HCT116 (cell line): Measurements from ENCODE around the gene SH3D19.

Source experiments
- CTCF ChIP-seq, 3 experiments: fragments of 200-600 bp in 1 of 3; sonication (generic) in 1 of 3; IDR thresholded peaks in 2 of 3; conservative IDR thresholded peaks in 1 of 3; 2 replicates each; pipeline ENCODE4 v1.5.1; 2012 to 2017; ENCODE audit warnings: low read depth in 2 of 3, low read length in 2 of 3, antibody characterized with exemption in 1 of 3, borderline replicate concordance in 1 of 3, control low read depth in 1 of 3, mild to moderate bottlenecking in 1 of 3, mixed read lengths in 1 of 3, mixed run types in 1 of 3, moderate library complexity in 1 of 3; ENCODE audit not compliant: insufficient read depth in 1 of 3
- EZH2 ChIP-seq: fragments of 200-600 bp; sonication (generic); IDR thresholded peaks from 2 replicates; pipeline ENCODE4 v1.6.1; 2017; ENCODE audit warnings: antibody characterized with exemption, mixed run types
- MAX ChIP-seq: IDR thresholded peaks from 2 replicates; pipeline ENCODE4 v1.6.1; 2012
- POLR2A ChIP-seq: IDR thresholded peaks from 2 replicates; pipeline ENCODE4 v1.7.0; 2011; ENCODE audit warnings: borderline replicate concordance; ENCODE audit not compliant: insufficient read depth, insufficient read length; ENCODE audit errors: extremely low read depth
- REST ChIP-seq: IDR thresholded peaks from 2 replicates; pipeline ENCODE4 v1.6.1; 2012; ENCODE audit warnings: low read depth
- SIN3A ChIP-seq: IDR thresholded peaks from 2 replicates; pipeline ENCODE4 v1.6.1; 2012; ENCODE audit warnings: low read depth
- SP1 ChIP-seq: IDR thresholded peaks from 2 replicates; pipeline ENCODE4 v1.6.1; 2012; ENCODE audit warnings: low read depth
- ZBTB33 ChIP-seq: IDR thresholded peaks from 2 replicates; pipeline ENCODE4 v1.6.1; 2011; ENCODE audit warnings: mild to moderate bottlenecking, low read length, moderate library complexity; ENCODE audit not compliant: insufficient replicate concordance; ENCODE audit errors: extremely low read depth
- ZFX ChIP-seq: fragments of 450-650 bp; IDR thresholded peaks from 2 replicates; pipeline ENCODE4 v1.6.1; 2017

GRCh38 chr4:151314010-151314355 is 11.4 kb downstream of the SH3D19 start:
- no peak for TF ChIP-seq ZBTB33
- no peak for TF ChIP-seq REST
- TF ChIP-seq CTCF (IDR thresholded peaks at IDR 0.05 in 2 of 3, conservative IDR thresholded peaks at IDR 0.05 in 1 of 3; ENCODE audit: borderline replicate concordance in 1 of 3, insufficient read depth in 1 of 3, low read depth in 2 of 3, low read length in 2 of 3) = no peak
- TF ChIP-seq ZFX = no peak
- TF ChIP-seq SP1 = no peak; the same call in 1 of the 2 replicates
- TF ChIP-seq POLR2A = no peak
- 0 out of 2 replicates have a peak, but pooled peaks have one; percentile 33 for TF ChIP-seq SIN3A
- TF ChIP-seq MAX = no peak
- TF ChIP-seq EZH2 = no peak
